PFSK-1 (cell line): ENCODE results near the gene SERPINH1.

ENCODE experiments used
- FOXP2 ChIP-seq: optimal IDR thresholded peaks from 2 replicates; pipeline ENCODE3; 2011; ENCODE audit warnings: borderline replicate concordance, control low read depth, inconsistent platforms; ENCODE audit not compliant: insufficient read depth; ENCODE audit errors: extremely low read length, extremely low read depth
- REST ChIP-seq, 2 experiments: IDR thresholded peaks; 2 replicates each; pipeline versions ENCODE4 v1.6.1 to v1.8.0; 2011 to 2012; ENCODE audit warnings: low read depth in 2 of 2, low read length in 2 of 2, control low read depth in 1 of 2, inconsistent platforms in 1 of 2, mild to moderate bottlenecking in 1 of 2, moderate library complexity in 1 of 2; ENCODE audit not compliant: insufficient read depth in 1 of 2

GRCh38 chr11:75598900-75599299 lies 36.8 kb downstream of the SERPINH1 start:
- TF ChIP-seq FOXP2, result no peak
- no peak for TF ChIP-seq REST (IDR thresholded peaks at IDR 0.05; ENCODE audit: insufficient read depth in 1 of 2, low read depth in 2 of 2, low read length in 2 of 2)
